Endothelial cell (in vitro differentiated cells): ENCODE measurements around the gene DLGAP1. TPM values are rescaled to one million over a fixed set of nuclear protein-coding genes. Genes with fewer than 3 reads are reported as not detected.

Experiments
- DNase-seq: peaks from one replicate; pipeline ENCODE4 v3.0.0; 2021; ENCODE audit warnings: low spot score
- H3K27ac Mint-ChIP-seq: one replicate; pipeline ENCODE4 v1.8.0; 2021; ENCODE audit warnings: mixed read lengths, inconsistent platforms; ENCODE audit not compliant: unreplicated experiment
- H3K27me3 Mint-ChIP-seq: one replicate; pipeline ENCODE4 v1.8.0; 2021; ENCODE audit warnings: mild to moderate bottlenecking, moderate library complexity, mixed read lengths, inconsistent platforms; ENCODE audit not compliant: unreplicated experiment
- H3K36me3 Mint-ChIP-seq: one replicate; pipeline ENCODE4 v1.8.0; 2021; ENCODE audit warnings: mild to moderate bottlenecking, low read depth, mixed read lengths, inconsistent platforms; ENCODE audit not compliant: unreplicated experiment
- H3K4me1 Mint-ChIP-seq: one replicate; pipeline ENCODE4 v1.8.0; 2021; ENCODE audit warnings: mild to moderate bottlenecking, mixed read lengths, inconsistent platforms; ENCODE audit not compliant: unreplicated experiment
- H3K4me3 Mint-ChIP-seq: one replicate; pipeline ENCODE4 v1.8.0; 2021; ENCODE audit warnings: mild to moderate bottlenecking, mixed read lengths, inconsistent platforms; ENCODE audit not compliant: unreplicated experiment
- H3K9me3 Mint-ChIP-seq: one replicate; pipeline ENCODE4 v1.8.0; 2021; ENCODE audit warnings: mixed read lengths, inconsistent platforms; ENCODE audit not compliant: unreplicated experiment
- CTCF ChIP-seq: fragments of 200-600 bp; sonication (generic); IDR thresholded peaks from one replicate; pipeline ENCODE4 v1.5.0; 2021; ENCODE audit warnings: antibody characterized with exemption; ENCODE audit not compliant: unreplicated experiment
- total RNA-seq: library from RNA; stranded (reverse); fragmentation: NEBNext Ultra II Directional; extraction: Animal tissue kit (Norgen Biotek cat#: 25700); gene quantifications from one replicate; pipeline ENCODE4 v1.2.1, GENCODE V29; 2021; ENCODE audit not compliant: unreplicated experiment

The DLGAP1 gene
- total RNA-seq, 1 donor from 2014 or later: 1.8 TPM

GRCh38 chr18:3782901-3783300, 672.2 kb downstream of the DLGAP1 start:
- H3K27me3 Mint-ChIP-seq: peaks cover 1% of the 10 kb centered on the region
- no peak overlapping the region for H3K27ac Mint-ChIP-seq
- H3K4me3 Mint-ChIP-seq: no peak overlapping the region
- H3K4me1 Mint-ChIP-seq: no peaks in the 10 kb centered on the region
- H3K36me3 Mint-ChIP-seq: no peaks in the 10 kb centered on the region
- DNase-seq: no peak
- no peak for TF ChIP-seq CTCF
- H3K9me3 Mint-ChIP-seq: no peaks in the 10 kb centered on the region

- TF ChIP-seq CTCF: no peak
- no peaks in the 10 kb centered on the region for H3K27me3 Mint-ChIP-seq
- no peak overlapping the region for H3K4me3 Mint-ChIP-seq
- no peak overlapping the region for H3K27ac Mint-ChIP-seq
- DNase-seq: no peak
- no peaks in the 10 kb centered on the region for H3K9me3 Mint-ChIP-seq
- H3K36me3 Mint-ChIP-seq: no peaks in the 10 kb centered on the region
- H3K4me1 Mint-ChIP-seq: no peaks in the 10 kb centered on the region
Measured at GRCh38 chr18:3777719-3778118, 677.4 kb downstream of the DLGAP1 start.

GRCh38 chr18:3777122-3777521, 678.0 kb downstream of the DLGAP1 start:
- no peak for TF ChIP-seq CTCF
- Mint-ChIP-seq H3K27ac (no peak overlapping the region), H3K27me3 (peaks cover 2% of the 10 kb centered on the region), H3K36me3 (no peaks in the 10 kb centered on the region), H3K4me3 (no peak overlapping the region), H3K9me3 (no peaks in the 10 kb centered on the region), H3K4me1 (no peaks in the 10 kb centered on the region)
- no peak for DNase-seq

GRCh38 chr18:3775996-3776395, 679.1 kb downstream of the DLGAP1 start:
- peaks cover 2% of the 10 kb centered on the region for H3K27me3 Mint-ChIP-seq
- no peaks in the 10 kb centered on the region for H3K36me3 Mint-ChIP-seq
- H3K9me3 Mint-ChIP-seq: no peaks in the 10 kb centered on the region
- no peak overlapping the region for H3K4me3 Mint-ChIP-seq
- H3K4me1 Mint-ChIP-seq: no peaks in the 10 kb centered on the region
- no peak for DNase-seq
- no peak overlapping the region for H3K27ac Mint-ChIP-seq
- TF ChIP-seq CTCF: no peak

GRCh38 chr18:3773303-3773702, 681.8 kb downstream of the DLGAP1 start:
- no peaks in the 10 kb centered on the region for H3K9me3 Mint-ChIP-seq
- H3K4me1 Mint-ChIP-seq: no peaks in the 10 kb centered on the region
- H3K27ac Mint-ChIP-seq: no peak overlapping the region
- no peaks in the 10 kb centered on the region for H3K36me3 Mint-ChIP-seq
- TF ChIP-seq CTCF: no peak
- no peak for DNase-seq
- no peak overlapping the region for H3K4me3 Mint-ChIP-seq
- peaks cover 3% of the 10 kb centered on the region for H3K27me3 Mint-ChIP-seq
